GM21515 (cell line): ENCODE measurements around the gene TLR8.
A peak's percentile ranks its signal among the peaks of the same experiment; 100 is the strongest.

Experiments
- ATAC-seq: cut with Tn5 transposase; IDR thresholded peaks from one replicate; pipeline ENCODE4 v1.9.1; 2021; ENCODE audit not compliant: unreplicated experiment

Gene TLR8

GRCh38 chrX:12906046-12906761 lies at the start of gene TLR8:
Gene TLR8, plus strand, starts transcription at chrX:12906620. Its CDS starts 87 bp downstream, at chrX:12906707.
- no peak for ATAC-seq

- ATAC-seq = no peak
Measured at GRCh38 chrX:12865359-12865758, 41.1 kb upstream of the TLR8 start.

- ATAC-seq = no peak
Measured at GRCh38 chrX:12866451-12867377, 39.7 kb upstream of the TLR8 start, which contains the start of gene TLR7. Gene TLR7, plus strand, starts transcription at chrX:12867072. Its CDS starts 507 bp downstream, at chrX:12867579.

GRCh38 chrX:12867685-12868084 lies 38.7 kb upstream of the TLR8 start:
- ATAC-seq = no peak

GRCh38 chrX:12868747-12869146 lies 37.7 kb upstream of the TLR8 start:
- no peak for ATAC-seq

GRCh38 chrX:12871257-12871656 lies 35.2 kb upstream of the TLR8 start:
- no peak for ATAC-seq

- no peak for ATAC-seq
Measured at GRCh38 chrX:12872741-12873140, 33.7 kb upstream of the TLR8 start.

- ATAC-seq = no peak
Measured at GRCh38 chrX:12874581-12874980, 31.8 kb upstream of the TLR8 start.

- no peak for ATAC-seq
Measured at GRCh38 chrX:12877386-12877785, 29.0 kb upstream of the TLR8 start.

- ATAC-seq = no peak
Measured at GRCh38 chrX:12878536-12878935, 27.9 kb upstream of the TLR8 start.

GRCh38 chrX:12881914-12882313 lies 24.5 kb upstream of the TLR8 start:
- ATAC-seq = no peak

- no peak for ATAC-seq
Measured at GRCh38 chrX:12885508-12885907, 20.9 kb upstream of the TLR8 start.

GRCh38 chrX:12886545-12886944 lies 19.9 kb upstream of the TLR8 start:
- ATAC-seq = no peak

- ATAC-seq = no peak
Measured at GRCh38 chrX:12887141-12887540, 19.3 kb upstream of the TLR8 start.

- no peak for ATAC-seq
Measured at GRCh38 chrX:12887767-12888166, 18.7 kb upstream of the TLR8 start.

- peak; percentile 56 for ATAC-seq
Measured at GRCh38 chrX:12890467-12890866, 16.0 kb upstream of the TLR8 start.

GRCh38 chrX:12891171-12891570 lies 15.2 kb upstream of the TLR8 start:
- no peak for ATAC-seq

- ATAC-seq = peak; percentile 69
Measured at GRCh38 chrX:12891915-12892506, 14.4 kb upstream of the TLR8 start.

- no peak for ATAC-seq
Measured at GRCh38 chrX:12892716-12893115, 13.7 kb upstream of the TLR8 start.

- ATAC-seq = no peak
Measured at GRCh38 chrX:12894074-12895030, 12.1 kb upstream of the TLR8 start.
